HG02763 (cell line): ENCODE data around the gene UBASH3B.
A peak's percentile ranks its signal among the peaks of the same experiment; 100 is the strongest.
"Not testable (repeated sequence)": the region's sequence is repeated elsewhere in the genome, so short reads cannot be mapped to it uniquely, and the experiment has no call there.

ENCODE experiments used
- ATAC-seq: cut with Tn5 transposase; IDR thresholded peaks from one replicate; pipeline ENCODE4 v1.9.1; 2021; ENCODE audit warnings: mild to moderate bottlenecking, moderate library complexity; ENCODE audit not compliant: unreplicated experiment

Gene UBASH3B

DNA sequence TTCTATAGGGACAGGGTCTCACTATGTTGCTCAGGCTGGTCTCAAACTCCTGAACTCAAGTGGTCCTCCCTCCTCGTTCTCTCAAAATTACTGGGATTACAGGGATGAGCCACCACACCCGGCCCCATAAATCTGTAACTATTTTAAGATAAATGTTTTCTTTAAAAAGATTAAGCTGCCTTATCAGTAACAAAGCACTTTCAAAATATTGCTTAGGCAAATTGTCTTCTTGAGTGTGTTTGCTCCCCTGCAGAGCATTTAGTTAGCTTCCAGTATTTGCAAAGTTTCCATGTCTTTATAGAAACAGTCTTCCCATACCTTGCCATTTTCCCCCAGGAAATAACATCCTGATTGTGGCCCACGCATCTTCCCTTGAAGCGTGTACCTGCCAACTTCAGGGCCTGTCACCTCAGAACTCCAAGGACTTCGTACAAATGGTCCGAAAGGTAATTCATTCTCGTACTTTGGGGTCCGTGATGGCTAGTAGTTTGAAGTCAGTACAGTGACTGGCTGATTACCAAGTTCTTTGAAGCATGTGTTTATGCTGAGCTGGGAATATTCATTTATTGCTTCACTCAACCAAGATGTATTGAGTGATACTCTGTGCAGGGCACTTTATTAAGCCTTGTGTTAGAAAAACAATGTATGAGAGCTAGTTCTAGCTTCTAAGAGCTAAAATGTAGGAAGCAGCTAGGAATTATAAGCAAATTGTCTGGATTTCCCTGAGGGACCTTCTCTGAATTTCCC, 152.4 kb downstream of the UBASH3B start:
- ATAC-seq = no peak

DNA sequence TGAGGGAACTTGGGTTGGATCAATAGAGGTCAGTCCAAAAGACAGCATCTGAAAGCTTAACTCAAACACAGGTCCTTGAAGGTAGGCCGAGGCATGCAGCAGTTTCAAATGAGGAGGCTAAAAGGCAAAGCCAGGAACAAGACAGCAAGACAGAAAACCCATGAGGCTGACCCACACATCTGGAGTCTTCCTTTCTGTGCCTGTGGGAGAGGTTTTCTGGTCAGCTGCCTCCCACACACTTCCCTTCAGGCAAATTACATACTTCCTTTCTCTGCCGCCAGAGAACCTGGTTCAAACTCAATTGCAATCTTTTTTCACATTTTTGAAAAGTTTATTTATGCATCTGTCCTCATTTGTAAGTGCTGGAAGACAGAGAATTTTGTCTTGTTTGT, 153.0 kb downstream of the UBASH3B start:
- ATAC-seq = peak; percentile 85

DNA sequence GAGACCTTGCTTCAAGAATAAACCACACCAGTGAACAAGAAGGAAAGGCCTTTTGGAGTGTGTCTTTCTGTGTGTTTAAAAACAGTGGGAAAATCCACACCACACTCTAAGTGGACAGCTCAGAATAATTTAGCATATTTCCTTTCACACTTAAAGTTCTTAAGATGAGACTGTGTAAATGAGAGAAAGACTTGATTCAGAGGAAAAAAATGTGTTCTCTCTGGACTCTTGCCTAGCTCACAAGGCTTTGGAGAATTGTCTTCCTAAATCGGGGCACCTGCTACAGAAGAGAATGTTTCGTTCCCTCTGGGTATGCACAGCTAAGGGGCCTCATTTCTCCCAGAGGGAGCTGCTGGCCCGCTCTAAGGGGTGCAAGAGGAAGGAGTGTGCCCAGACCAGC, 154.3 kb downstream of the UBASH3B start:
- ATAC-seq = no peak

DNA sequence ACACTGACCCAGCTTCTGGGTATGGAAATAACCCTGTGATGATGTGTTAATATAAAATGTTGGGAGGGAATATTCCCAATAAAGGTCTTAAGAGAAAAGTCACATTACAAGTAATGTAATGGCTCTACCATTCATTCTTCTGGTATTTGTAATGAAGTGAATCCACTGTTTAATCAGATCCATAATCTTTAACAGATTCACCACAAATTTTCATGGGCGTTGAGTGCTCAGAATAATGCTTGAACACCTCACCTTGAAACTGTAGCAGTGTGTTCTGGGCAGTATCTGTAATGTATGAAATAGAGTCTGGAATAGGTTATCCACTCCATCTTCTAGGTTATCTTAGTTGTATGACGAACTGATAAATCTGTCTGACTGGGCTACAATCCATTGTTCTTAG, 156.2 kb downstream of the UBASH3B start:
- no peak for ATAC-seq

DNA sequence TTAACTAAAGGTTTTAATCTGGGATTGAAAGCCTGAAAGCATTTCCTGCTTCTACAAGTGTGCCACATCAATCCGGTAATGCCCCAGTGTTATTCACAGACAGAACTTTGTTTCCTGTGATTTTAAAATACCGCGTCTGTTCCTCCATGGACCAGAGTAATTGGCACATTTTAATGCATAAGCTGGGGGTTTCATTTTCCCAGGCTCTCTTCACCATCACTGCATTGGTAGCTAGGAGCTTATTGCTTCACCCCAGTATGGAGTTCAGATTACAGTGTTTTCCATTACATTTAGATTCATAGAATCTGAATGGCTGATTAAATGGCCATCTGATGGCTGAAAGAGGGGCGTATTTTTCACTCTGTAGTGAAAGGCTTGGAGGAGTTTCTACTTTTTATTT, 157.1 kb downstream of the UBASH3B start:
- no peak for ATAC-seq

DNA sequence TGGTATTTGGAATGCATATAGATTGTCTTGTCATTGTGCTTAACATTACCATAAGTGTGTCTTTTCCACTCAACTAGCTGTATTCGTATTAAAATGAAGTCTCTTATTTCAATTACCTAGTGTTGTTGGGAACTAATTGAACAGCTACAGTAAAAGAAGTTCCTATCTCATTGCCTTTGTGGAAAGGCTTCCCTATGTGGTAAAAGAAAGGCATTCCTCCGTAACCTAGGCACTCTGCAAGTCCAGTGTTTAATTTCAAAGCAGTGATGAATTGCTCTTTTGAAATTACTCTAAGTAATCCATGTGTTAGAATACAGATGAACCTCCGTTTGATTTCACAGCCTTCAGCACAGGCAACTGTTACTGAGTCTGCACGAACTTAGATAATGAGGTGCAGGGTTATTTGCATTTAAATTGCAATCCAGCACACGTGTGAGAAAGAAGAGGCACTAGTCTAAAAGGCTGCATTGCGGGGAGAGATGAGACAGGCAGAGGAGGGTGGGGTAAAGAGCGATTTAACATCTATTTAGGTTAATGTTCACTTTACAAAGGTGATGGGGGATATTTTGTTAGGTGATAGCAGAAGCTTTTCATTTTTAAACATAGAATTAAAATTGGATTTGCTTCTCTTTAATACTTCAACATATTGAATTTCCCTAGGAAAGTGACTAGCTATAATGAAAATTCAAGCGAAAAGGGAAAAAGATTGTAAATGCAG, 157.8 kb downstream of the UBASH3B start:
- no peak for ATAC-seq

DNA sequence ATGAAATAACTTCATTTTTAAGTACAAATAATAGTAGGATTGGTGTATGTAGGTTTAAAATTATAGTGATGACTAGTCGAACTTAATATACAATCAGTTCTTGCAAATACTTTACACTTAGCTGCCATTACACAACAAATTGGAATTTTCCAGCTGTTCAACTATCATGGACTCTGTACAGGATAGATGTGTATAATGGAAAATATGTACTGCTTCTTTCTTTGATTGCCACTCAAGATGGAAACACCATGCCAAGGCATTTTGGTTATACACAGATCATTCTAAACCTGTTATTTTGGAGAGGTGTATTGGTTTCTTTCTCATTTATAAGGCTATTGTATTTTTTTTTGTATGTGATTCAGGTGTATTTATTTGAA, 158.4 kb downstream of the UBASH3B start:
- no peak for ATAC-seq

DNA sequence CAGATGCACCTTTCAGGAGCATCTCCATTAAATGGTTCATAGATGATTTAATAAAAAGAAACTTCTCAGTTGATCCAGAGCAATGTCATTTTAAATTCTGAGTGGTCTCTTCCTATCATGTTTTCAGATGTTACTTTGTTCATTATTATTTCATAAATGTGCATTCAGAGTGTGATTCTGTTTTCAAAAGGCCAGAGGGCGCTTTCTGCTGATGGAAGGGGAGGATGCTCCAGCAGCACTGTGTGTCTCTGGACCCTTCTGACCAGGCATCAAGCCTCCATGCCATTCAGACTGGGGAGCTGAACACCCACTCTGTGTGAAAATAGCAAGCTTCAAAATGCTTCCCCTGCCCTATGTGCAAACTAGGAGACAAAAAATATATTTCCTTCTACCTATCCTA, 158.9 kb downstream of the UBASH3B start:
- ATAC-seq = no peak

DNA sequence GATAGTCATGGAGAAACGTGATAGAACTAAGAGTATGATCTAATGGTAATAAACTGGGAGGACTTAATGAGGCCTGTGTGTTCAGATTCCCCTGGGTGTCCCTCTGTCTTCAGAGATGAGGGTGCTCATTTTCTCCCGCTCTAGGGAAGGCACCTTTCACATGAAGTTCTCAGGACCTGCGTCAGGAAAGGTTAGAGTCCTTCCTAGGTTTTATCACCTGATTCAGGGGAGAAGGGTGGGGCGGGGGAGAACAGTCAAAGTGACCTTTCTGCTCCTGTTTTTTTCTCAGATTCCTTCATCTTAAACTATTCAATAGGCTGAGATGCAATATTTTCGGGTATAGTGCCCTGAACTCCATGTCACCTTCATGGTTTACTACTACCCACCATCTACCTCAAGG, 160.4 kb downstream of the UBASH3B start:
- ATAC-seq = no peak

DNA sequence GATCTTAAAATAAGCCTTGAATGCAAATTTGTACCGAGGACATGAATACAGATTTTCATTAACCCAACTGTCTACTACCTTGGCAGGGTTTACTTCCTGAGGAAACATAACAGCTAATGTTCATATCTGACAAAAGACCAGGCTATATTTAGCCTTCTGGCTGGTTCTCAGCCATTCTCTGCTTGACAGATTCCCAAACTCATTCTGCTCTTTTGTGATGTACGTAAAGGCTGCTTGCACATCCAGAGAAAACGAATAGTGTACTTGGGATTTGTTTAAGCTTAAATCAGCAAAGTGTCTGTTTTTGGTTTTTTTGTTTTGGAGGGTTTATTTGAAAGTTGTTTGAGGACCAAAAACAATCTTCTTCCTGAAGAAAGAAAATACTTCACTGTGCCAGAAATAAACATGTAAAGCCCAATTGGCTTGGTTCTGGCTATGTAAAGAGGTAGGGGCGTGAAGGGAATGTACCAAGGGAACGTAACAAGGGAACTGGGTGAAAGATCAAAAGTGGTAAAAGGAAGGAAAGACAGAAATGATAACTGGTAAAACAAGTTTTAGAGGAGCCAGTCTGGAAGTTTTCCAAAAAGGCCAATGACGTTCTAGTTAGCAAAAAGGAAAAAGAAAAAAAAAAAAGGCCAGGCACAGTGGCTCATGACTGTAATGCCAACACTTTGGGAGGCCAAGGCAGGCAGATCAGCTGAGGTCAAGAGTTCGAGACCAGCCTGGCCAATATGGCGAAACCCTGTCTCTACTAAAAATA, 161.4 kb downstream of the UBASH3B start:
- ATAC-seq = no peak

DNA sequence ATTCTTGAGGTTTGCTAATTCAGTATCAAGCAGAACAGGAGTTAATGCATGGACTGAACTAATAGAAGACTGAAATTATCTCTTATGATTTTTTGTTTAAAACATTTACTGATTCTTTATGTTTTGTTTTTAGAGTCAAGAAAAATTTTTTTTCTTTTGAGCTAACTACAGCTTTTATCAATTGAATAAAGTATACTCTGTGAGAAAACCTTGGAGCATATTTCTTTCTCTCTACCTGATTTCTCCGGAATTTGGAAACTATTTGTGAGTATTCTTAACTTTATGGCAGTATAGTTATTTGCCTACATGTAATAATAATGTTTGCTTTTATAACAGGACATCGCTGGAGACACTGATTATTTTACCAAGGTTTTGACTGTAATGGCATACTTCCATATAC, 164.6 kb downstream of the UBASH3B start:
- no peak for ATAC-seq

DNA sequence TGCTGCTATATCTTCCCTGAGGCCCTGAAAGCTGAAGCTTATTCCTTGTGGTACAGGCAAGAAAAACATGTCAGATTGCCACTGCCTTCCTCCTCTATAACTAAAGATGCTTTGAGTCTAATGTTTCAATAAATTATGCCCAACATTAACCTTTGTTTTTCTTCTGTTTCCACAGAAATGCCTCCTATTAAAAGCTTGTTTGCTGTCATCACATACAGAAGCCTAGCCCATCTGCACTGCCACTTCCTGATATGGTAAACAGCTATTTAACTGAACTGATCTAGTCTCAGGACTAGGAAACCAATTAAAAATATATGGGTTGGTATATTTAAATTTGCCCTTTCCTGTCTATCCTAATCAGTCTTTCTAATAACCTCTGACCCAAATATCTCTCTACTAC, 165.6 kb downstream of the UBASH3B start:
- ATAC-seq = no peak

DNA sequence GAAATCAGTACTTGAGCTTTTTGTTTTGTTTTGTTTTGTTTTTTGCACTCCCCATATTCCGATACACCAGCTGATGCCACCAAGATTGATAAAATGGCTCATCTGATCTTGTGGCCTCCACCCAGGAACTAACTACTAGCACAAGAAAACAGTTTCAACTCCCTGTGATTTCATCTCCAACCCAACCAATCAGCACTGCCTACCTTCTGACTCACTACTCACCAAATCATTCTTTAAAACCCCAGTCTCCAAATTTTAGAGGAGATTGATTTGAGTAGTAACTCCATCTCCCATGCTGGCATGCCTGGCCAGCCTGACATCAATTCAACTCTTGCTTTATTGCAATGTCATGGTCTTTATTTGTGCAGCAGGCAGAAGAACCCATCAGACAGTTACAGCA, 166.7 kb downstream of the UBASH3B start:
- ATAC-seq = no peak

DNA sequence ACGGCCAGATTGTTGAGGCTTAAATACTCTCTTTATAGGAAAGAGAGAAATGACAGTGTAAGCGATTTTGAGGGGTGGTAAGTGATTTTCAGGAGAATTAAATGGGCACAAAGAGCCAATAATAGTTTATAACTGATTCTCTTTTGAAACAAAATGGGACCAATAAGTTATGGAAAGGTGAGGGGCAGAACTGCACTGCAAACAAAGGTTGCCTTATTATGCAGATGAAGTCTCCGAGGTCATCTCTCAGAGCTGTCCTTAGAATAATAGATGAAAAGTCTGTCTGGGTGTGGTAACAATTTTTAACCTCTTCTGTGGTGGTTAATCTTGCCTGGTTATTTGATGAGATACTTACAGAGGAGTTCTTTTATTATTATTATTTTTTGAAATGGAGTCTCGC, 168.0 kb downstream of the UBASH3B start:
- no peak for ATAC-seq

DNA sequence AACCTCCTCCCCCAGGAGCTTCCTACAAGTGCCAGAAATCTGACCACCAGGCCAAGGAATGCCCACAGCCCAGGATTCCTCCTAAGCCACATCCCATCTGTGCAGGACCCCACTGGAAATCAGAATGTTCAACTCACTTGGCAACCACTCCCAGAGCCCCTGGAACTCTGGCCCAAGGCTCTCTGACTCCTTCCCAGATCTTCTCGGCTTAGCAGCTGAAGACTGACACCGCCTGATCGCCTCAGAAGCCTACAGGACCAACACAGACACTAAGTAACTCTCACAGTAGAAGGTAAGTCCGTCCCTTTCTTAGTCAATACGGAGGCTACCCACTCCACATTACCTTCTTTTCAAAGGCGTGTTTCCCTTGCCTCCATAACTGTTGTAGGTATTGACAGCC, 173.8 kb downstream of the UBASH3B start:
- ATAC-seq = not testable (repeated sequence)

DNA sequence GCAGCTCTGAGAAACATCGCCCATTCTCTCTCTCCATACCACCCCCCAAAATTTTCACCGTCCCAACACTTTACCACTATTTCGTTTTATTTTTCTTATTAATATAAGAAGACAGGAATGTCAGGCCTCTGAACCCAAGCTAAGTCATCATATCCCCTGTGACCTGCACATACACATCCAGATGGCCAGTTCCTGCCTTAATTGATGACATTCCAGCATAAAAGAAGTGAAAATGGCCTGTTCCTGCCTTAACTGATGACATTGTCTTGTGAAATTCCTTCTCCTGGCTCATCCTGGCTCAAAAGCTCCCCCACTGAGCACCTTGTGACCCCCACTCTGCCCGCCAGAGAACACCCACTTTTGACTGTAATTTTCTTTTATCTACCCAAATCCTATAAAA, 176.8 kb downstream of the UBASH3B start:
- ATAC-seq = not testable (repeated sequence)

DNA sequence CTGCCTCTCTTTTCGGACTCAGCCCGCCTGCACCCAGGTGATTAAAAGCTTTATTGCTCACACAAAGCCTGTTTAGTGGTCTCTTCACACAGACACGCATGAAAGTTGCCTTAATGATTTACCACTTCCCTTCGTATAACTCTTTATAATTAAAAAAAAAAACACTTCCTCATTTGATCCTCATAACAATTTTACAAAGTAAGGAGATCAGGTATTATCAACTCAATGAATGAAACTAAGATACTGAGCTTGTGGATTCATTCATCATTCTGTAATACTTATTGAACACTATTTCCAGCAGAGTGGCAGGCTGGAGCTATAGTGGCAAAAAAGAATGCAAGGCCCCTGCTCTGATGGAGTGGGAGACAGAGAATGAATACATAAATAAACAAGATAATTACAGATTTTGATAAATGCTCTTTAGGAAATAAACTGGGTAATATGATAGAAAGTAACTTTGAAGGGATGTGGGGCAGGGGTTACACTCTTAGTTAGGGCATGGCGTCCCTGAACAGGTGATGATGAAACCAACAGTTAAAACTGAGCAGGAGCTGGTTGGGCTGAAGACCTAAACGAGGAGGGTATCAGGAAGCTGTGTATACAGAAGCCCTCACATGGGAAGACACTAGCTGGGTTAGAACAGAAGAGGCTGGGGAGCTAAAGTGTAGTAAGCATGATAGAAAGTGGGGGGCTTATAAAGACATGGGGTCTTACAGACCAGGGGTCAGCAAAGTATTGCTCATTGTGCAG, 177.4 kb downstream of the UBASH3B start:
- no peak for ATAC-seq

DNA sequence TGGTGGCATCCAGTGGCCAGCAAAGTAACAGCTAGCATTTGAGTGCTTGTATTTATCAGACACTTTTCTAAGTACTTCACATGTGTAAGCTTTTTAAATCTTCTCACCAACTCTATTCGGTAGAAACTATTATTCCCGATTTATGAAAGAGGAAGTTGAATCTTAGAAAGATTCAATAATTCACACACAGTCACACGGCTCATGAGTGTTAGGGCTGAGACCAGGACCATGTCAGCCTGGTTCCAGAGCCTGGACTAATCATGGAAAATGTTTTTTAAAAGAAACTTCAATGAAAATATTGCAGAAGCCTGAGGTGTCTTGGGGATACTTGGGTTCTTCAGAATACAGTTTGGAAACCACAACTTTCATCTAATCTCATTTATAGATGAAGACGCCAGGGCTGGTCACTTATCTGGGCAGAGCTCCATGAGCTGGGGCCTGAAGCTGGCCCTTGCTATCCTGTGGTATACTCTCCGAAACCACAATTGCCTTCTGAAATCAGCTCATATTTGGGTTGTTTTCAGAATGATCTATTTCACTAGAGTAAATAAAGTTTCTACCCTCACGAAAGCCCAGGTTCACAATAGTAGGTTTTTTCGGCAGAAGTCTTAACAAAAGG, 178.4 kb downstream of the UBASH3B start:
- ATAC-seq = no peak

DNA sequence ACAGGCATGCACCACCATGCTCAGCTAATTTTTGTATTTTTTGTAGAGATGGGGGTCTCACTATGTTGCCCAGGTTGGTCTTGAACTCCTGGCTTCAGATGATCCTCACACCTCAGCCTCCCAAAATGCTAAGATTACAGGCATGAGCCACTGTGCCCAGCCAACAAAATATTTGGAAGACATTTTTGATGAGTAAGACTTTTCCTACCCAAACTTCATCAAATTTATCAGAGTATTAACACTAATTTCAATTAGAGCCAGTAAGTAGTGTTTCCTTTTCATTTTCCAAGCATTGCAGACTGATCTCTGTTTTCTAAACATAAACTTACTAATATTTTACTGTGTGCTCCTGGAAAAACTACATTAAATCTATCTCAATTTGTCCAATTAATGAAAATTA, 181.4 kb downstream of the UBASH3B start:
- ATAC-seq = no peak

DNA sequence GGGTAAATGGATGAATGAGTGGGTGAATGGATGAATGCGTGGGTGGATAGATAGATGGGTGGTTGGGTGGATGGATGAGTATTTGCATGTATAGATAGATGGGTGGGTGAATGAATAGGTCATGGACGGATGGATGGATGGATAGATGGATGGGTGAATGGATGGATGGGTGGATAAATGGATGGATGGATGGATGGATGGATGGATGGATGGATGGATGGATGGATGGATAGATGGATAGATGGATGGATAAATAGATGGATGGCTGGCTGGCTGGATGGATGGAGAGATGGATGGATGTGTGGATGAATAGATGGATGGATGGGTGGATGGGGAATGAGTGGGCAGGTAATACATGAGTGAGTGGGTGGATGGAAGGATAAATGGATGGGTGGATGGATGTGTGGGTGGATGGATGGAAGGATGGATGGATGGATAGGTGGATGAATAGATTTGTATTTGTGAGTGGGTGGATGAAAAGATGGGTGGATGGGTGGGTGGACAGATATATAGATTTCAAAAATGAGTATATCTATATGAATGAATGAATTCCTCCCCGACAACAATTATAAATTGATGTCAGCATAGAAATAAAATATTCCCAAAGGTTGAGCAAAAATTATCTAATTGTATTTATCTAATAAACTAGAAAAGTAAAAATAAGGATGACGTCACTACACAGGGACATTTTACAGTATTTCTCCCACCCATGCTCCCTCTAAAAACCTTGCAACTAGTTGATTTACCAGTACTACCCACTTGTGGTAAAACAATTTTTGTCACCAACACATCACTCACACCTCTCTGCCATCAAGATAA, 182.2 kb downstream of the UBASH3B start:
- no peak for ATAC-seq
